H1 (cell line): ENCODE data around the gene AP1S1. TPM values are rescaled to one million over a fixed set of nuclear protein-coding genes. Genes with fewer than 3 reads are reported as not detected.

ENCODE experiments used
- CTCF ChIA-PET: fragments of 300-600 bp; sonication (Branson Sonifier 250); formaldehyde crosslinking; loops from one replicate; lab custom pipeline; 2021; ENCODE audit not compliant: partially characterized antibody; lab: Charles Lee
- POLR2A ChIA-PET: fragments of 300-600 bp; sonication (Branson Sonifier 250); formaldehyde crosslinking; loops from one replicate; lab custom pipeline; 2021; ENCODE audit warnings: inconsistent platforms; ENCODE audit not compliant: partially characterized antibody; lab: Charles Lee
- DNase-seq, 2 experiments: peaks; one replicate each; pipeline versions ENCODE4 v3.0.0 to v3.0.0-alpha.2; 2010 to 2022; ENCODE audit warnings: low spot score in 2 of 2, low read depth in 1 of 2, mixed read lengths in 1 of 2
- FAIRE-seq: peaks from 2 replicates; lab custom pipeline; 2011; peaks lifted over from hg19 to GRCh38; lab: Jason Lieb, UNC
- H2AFZ ChIP-seq: 2 replicates; pipeline ENCODE4 v1.8.1; 2012; ENCODE audit warnings: low read length, inconsistent platforms
- H2AK5ac ChIP-seq: 2 replicates; pipeline ENCODE4 v1.6.1; 2013; ENCODE audit warnings: low read depth, low read length
- H2BK120ac ChIP-seq: replicated peaks from 2 replicates; pipeline ENCODE3; 2013; ENCODE audit warnings: low read depth, low read length, inconsistent platforms
- H2BK12ac ChIP-seq: 2 replicates; pipeline ENCODE4 v1.6.1; 2013; ENCODE audit warnings: low read depth, low read length
- H2BK15ac ChIP-seq: 2 replicates; pipeline ENCODE4 v1.6.1; 2013; ENCODE audit warnings: low read length
- H2BK20ac ChIP-seq: 2 replicates; pipeline ENCODE4 v1.6.1; 2013; ENCODE audit warnings: low read length
- H2BK5ac ChIP-seq: 2 replicates; pipeline ENCODE4 v1.6.1; 2013; ENCODE audit warnings: low read depth, low read length
- H3K14ac ChIP-seq: 2 replicates; pipeline ENCODE4 v1.6.1; 2013; ENCODE audit warnings: inconsistent platforms; ENCODE audit not compliant: insufficient read length
- H3K18ac ChIP-seq: 2 replicates; pipeline ENCODE4 v1.6.1; 2013; ENCODE audit warnings: low read length; ENCODE audit errors: extremely low read depth
- H3K23ac ChIP-seq: 2 replicates; pipeline ENCODE4 v1.6.1; 2013; ENCODE audit warnings: inconsistent platforms; ENCODE audit not compliant: insufficient read length
- H3K23me2 ChIP-seq: 2 replicates; pipeline ENCODE4 v1.6.1; 2013; ENCODE audit warnings: low read depth, low read length
- H3K27ac ChIP-seq: 2 replicates; pipeline ENCODE4 v1.6.1; 2011; ENCODE audit warnings: low read depth, low read length, inconsistent platforms
- H3K27me3 ChIP-seq, 4 experiments: replicated peaks in 1 of 4; 1 replicate in 1 of 4; 2 replicates in 3 of 4; pipeline versions ENCODE4 v1.6.1 to v1.8.1; 2011 to 2013; ENCODE audit warnings: low read length in 3 of 4, mild to moderate bottlenecking in 3 of 4, inconsistent platforms in 2 of 4, mixed read lengths in 2 of 4, moderate library complexity in 1 of 4; ENCODE audit not compliant: control insufficient read depth in 3 of 4, insufficient read depth in 3 of 4; ENCODE audit errors: extremely low read depth in 1 of 4
- H3K36me3 ChIP-seq, 4 experiments: 2 replicates each; pipeline versions ENCODE4 v1.6.1 to v1.8.1; 2011 to 2013; ENCODE audit warnings: mild to moderate bottlenecking in 4 of 4, low read length in 3 of 4, moderate library complexity in 2 of 4, control low read depth in 1 of 4, inconsistent platforms in 1 of 4; ENCODE audit not compliant: insufficient read depth in 4 of 4, control insufficient read depth in 2 of 4
- H3K4ac ChIP-seq: replicated peaks from 2 replicates; pipeline ENCODE3; 2013; ENCODE audit warnings: low read length, low read depth, mixed read lengths, inconsistent platforms; ENCODE audit not compliant: insufficient read length
- H3K4me1 ChIP-seq, 4 experiments: replicated peaks in 1 of 4; 1 replicate in 1 of 4; 2 replicates in 3 of 4; pipeline versions ENCODE4 v1.6.1 to v1.8.1; 2011 to 2013; ENCODE audit warnings: low read length in 3 of 4, inconsistent platforms in 2 of 4, mixed read lengths in 1 of 4; ENCODE audit not compliant: insufficient read depth in 4 of 4, control insufficient read depth in 3 of 4
- H3K4me2 ChIP-seq, 2 experiments: 2 replicates each; pipeline versions ENCODE4 v1.6.1 to v1.8.1; 2011 to 2013; ENCODE audit warnings: low read depth in 2 of 2, low read length in 2 of 2, control low read depth in 1 of 2, inconsistent platforms in 1 of 2, mild to moderate bottlenecking in 1 of 2; ENCODE audit not compliant: insufficient read depth in 1 of 2
- H3K4me3 ChIP-seq, 4 experiments: fragments of 200-600, 300-600 bp in 1 of 4; sonication (generic), shearing (Covaris generic), sonication (Bioruptor Twin) in 1 of 4; 2 replicates each; pipeline versions ENCODE4 v1.5.1 to v1.8.1; 2011 to 2016; ENCODE audit warnings: low read length in 4 of 4, low read depth in 3 of 4, control low read depth in 2 of 4, inconsistent platforms in 2 of 4, mild to moderate bottlenecking in 2 of 4, mixed read lengths in 1 of 4, moderate library complexity in 1 of 4; ENCODE audit not compliant: insufficient read depth in 2 of 4; ENCODE audit errors: extremely low read depth in 1 of 4
- H3K56ac ChIP-seq: replicated peaks from 2 replicates; pipeline ENCODE3; 2013; ENCODE audit warnings: low read depth, mild to moderate bottlenecking, mixed read lengths, low read length, inconsistent platforms; ENCODE audit not compliant: insufficient read length
- H3K79me1 ChIP-seq: 2 replicates; pipeline ENCODE4 v1.6.1; 2013; ENCODE audit warnings: low read depth, low read length, control low read depth
- H3K79me2 ChIP-seq, 2 experiments: 2 replicates each; pipeline versions ENCODE4 v1.6.1 to v1.8.1; 2012 to 2013; ENCODE audit warnings: low read length in 2 of 2, mild to moderate bottlenecking in 2 of 2, inconsistent platforms in 1 of 2; ENCODE audit not compliant: insufficient read depth in 2 of 2, control insufficient read depth in 1 of 2
- H3K9ac ChIP-seq, 4 experiments: replicated peaks in 1 of 4; 1 replicate in 1 of 4; 2 replicates in 3 of 4; pipeline versions ENCODE4 v1.6.1 to v1.8.1; 2011 to 2013; ENCODE audit warnings: low read depth in 3 of 4, low read length in 3 of 4, control low read depth in 2 of 4, mild to moderate bottlenecking in 2 of 4, moderate library complexity in 2 of 4, inconsistent platforms in 1 of 4; ENCODE audit errors: extremely low read depth in 1 of 4
- H3K9me3 ChIP-seq, 2 experiments: 2 replicates each; pipeline versions ENCODE4 v1.6.1 to v1.8.1; 2012 to 2013; ENCODE audit warnings: mild to moderate bottlenecking in 2 of 2, moderate library complexity in 2 of 2, control low read depth in 1 of 2, inconsistent platforms in 1 of 2, low read depth in 1 of 2, low read length in 1 of 2, mixed read lengths in 1 of 2; ENCODE audit not compliant: insufficient read depth in 2 of 2
- H4K20me1 ChIP-seq, 2 experiments: replicated peaks in 1 of 2; 2 replicates each; pipeline versions ENCODE3 to v1.8.1; 2011 to 2013; ENCODE audit warnings: inconsistent platforms in 2 of 2, low read length in 2 of 2, mild to moderate bottlenecking in 1 of 2; ENCODE audit not compliant: insufficient read depth in 2 of 2, control insufficient read depth in 1 of 2
- H4K5ac ChIP-seq: 2 replicates; pipeline ENCODE4 v1.6.1; 2013; ENCODE audit warnings: low read length, low read depth, mixed read lengths, inconsistent platforms; ENCODE audit not compliant: insufficient read length
- H4K8ac ChIP-seq: 2 replicates; pipeline ENCODE4 v1.8.0; 2013; ENCODE audit warnings: mild to moderate bottlenecking, moderate library complexity, low read length, inconsistent platforms; ENCODE audit not compliant: insufficient read depth; ENCODE audit errors: extremely low read depth
- H4K91ac ChIP-seq: replicated peaks from 2 replicates; pipeline ENCODE3; 2013; ENCODE audit warnings: low read length, mixed read lengths, inconsistent platforms; ENCODE audit not compliant: insufficient read length
- EP300 ChIP-seq, 2 experiments: IDR thresholded peaks; 1 replicate in 1 of 2; 2 replicates in 1 of 2; pipeline ENCODE4 v1.6.1; 2011 to 2012; ENCODE audit warnings: low read depth in 2 of 2, low read length in 2 of 2, mild to moderate bottlenecking in 2 of 2, borderline replicate concordance in 1 of 2, inconsistent platforms in 1 of 2, moderate library complexity in 1 of 2
- FOSL1 ChIP-seq: IDR thresholded peaks from 2 replicates; pipeline ENCODE4 v1.6.1; 2011; ENCODE audit warnings: mild to moderate bottlenecking, low read depth, low read length, moderate library complexity; ENCODE audit not compliant: insufficient read depth
- POU5F1 ChIP-seq: IDR thresholded peaks from 2 replicates; pipeline ENCODE4 v1.6.1; 2011; ENCODE audit warnings: low read depth, mild to moderate bottlenecking, low read length, moderate library complexity
- RAD21 ChIP-seq, 2 experiments: IDR thresholded peaks in 1 of 2; conservative IDR thresholded peaks in 1 of 2; 2 replicates each; pipeline ENCODE4 v1.6.1; 2011; ENCODE audit warnings: low read depth in 2 of 2, low read length in 2 of 2, improper control_type of control experiment in 1 of 2, inconsistent platforms in 1 of 2, mild to moderate bottlenecking in 1 of 2, moderate library complexity in 1 of 2
- RFX5 ChIP-seq: IDR thresholded peaks from 2 replicates; pipeline ENCODE4 v1.6.1; 2011; ENCODE audit warnings: low read depth, low read length, improper control_type of control experiment, borderline replicate concordance
- RNF2 ChIP-seq: fragments of 200-900, 300-1000 bp; sonication (generic); IDR thresholded peaks from 2 replicates; pipeline ENCODE4 v1.7.1; 2016; ENCODE audit warnings: borderline replicate concordance, low read depth, mild to moderate bottlenecking, antibody characterized with exemption, low read length; ENCODE audit not compliant: poor library complexity, severe bottlenecking; ENCODE audit errors: missing control alignments
- RXRA ChIP-seq: IDR thresholded peaks from 2 replicates; pipeline ENCODE4 v1.6.1; 2011; ENCODE audit warnings: low read depth, mild to moderate bottlenecking, low read length, moderate library complexity; ENCODE audit not compliant: insufficient read depth
- WGBS, 2 experiments: shearing (Covaris generic) in 1 of 2; methylation state at CpG; one replicate each; pipeline versions ENCODE4 v1.1.6 to v1.1.7; 2013 to 2015; ENCODE audit warnings: low lambda C conversion rate in 2 of 2, mixed read lengths in 2 of 2, inconsistent platforms in 1 of 2, low coverage in 1 of 2, missing lambda C conversion rate in 1 of 2; ENCODE audit not compliant: insufficient replicate concordance in 2 of 2, insufficient coverage in 1 of 2, insufficient read length in 1 of 2; ENCODE audit errors: extremely low coverage in 1 of 2, missing lambda C conversion rate in 1 of 2; 5-methylcytosine and 5-hydroxymethylcytosine counted together
- polyA plus RNA-seq, 7 experiments: library from polyadenylated mRNA; depleted of rRNA in 3 of 7; stranded (reverse) in 5 of 7; unstranded in 2 of 7; fragments of >200 nt in 5 of 7; fragments of 200-250 nt in 2 of 7; gene quantifications; 1 replicate in 5 of 7; 2 replicates in 1 of 7; 4 replicates in 1 of 7; pipeline versions ENCODE4 v1.2.1 to v1.2.3, GENCODE V29; 2011 to 2013; ENCODE audit warnings: missing spikeins in 2 of 7, mixed read lengths in 2 of 7
- total RNA-seq: library from RNA; stranded (reverse); fragmentation: NEBNext Ultra II Directional; extraction: Animal tissue kit (Norgen Biotek cat#: 25700); gene quantifications from 2 replicates; pipeline ENCODE4 v1.2.1, GENCODE V29; 2021
- TF ChIP-seq, protein P1 (sequence below), 3 experiments: IDR thresholded peaks; 1 replicate in 2 of 3; 2 replicates in 1 of 3; pipeline versions ENCODE4 v1.5.1 to v1.6.1; 2011; ENCODE audit warnings: low read length in 3 of 3, mild to moderate bottlenecking in 3 of 3, inconsistent platforms in 2 of 3, low read depth in 1 of 3, moderate library complexity in 1 of 3; ENCODE audit not compliant: insufficient read depth in 1 of 3; ENCODE audit errors: control extremely low read depth in 1 of 3

The AP1S1 gene
- total and polyA plus RNA-seq, 2 of the 8 experiments (the other 6 are each of a cell fraction or from before 2014, with no cell fraction given) = 56.1 to 59.3 TPM

DNA sequence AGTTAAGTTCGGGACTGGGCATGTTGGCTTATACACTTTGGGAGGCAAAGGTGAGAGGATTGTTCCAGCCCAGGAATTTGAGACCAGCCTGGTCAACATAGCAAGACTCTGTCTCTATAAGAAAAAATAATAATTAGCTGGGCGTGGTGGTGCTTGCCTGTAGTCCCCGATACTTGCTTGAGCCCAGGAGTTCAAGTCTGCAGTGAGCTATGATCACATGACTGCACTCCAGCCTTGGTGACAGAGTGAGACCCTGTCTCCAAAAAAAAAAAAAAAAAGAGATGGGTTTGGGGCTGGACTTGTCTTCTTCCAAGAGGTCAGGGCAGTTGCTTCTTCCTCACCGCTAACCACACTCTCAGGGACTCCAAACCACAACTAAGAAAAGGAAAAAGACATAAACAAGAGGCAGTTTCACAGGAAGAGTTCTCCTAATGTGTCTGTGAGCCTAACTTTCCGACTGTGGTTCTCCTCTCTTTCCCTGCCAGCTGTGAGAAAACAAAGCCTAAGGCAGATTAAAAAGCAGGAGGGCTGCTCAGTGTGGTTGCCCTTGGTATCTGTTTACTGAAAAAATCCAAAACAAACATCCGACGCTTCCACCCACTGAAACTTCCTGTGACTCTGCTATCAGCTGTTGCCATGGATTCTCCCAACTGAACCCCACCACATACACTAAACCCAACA is 29.8 kb upstream of the AP1S1 start:
- H3K36me3 ChIP-seq = no peaks in the 10 kb centered on the region
- no peak overlapping the region for H2BK5ac ChIP-seq
- ChIA-PET CTCF (interaction anchor here (0.7 to 8.3 kb wide), 6 partner anchors 13 to 34 kb away, joined by 3 to 80 read pairs (median 8); no protein-coding TSS in a partner anchor), POLR2A (interaction anchor here (0.6 to 3.2 kb wide), 3 partner anchors 24 to 50 kb away, joined by 3 to 15 read pairs (median 3); no protein-coding TSS in a partner anchor)
- H3K27ac ChIP-seq = no peak overlapping the region
- 89% methylated on average over 7 of the region's 7 CpGs; no CpG with 5 or more reads in 1 of the 2 experiments for WGBS, 2 experiments
- no peaks in the 10 kb centered on the region; a peak in 1 of 7 replicates for H3K27me3 ChIP-seq
- no peak overlapping the region for H2BK20ac ChIP-seq
- H3K4me2 ChIP-seq = no peak overlapping the region
- no peaks in the 10 kb centered on the region for H3K79me1 ChIP-seq
- H2BK120ac ChIP-seq = no peak overlapping the region
- H3K4me1 ChIP-seq = peaks cover 11 to 22% (median 14%) of the 10 kb centered on the region in 4 experiments
- H2AFZ ChIP-seq = no peak overlapping the region
- H4K5ac ChIP-seq = no peak overlapping the region
- no peak overlapping the region for H2BK15ac ChIP-seq
- no peak overlapping the region for H3K18ac ChIP-seq
- H4K8ac ChIP-seq = no peak overlapping the region
- no peak overlapping the region for H4K91ac ChIP-seq
- H3K56ac ChIP-seq = no peak overlapping the region
- H3K4ac ChIP-seq = no peak overlapping the region
- no peaks in the 10 kb centered on the region for H4K20me1 ChIP-seq
- no peaks in the 10 kb centered on the region; the same call in 1 of the 2 replicates for H3K23me2 ChIP-seq
- peak overlapping the region; percentile 68; the same call in 1 of the 2 replicates for H2BK12ac ChIP-seq
- no peak overlapping the region for H3K14ac ChIP-seq
- H3K4me3 ChIP-seq = no peak overlapping the region
- peaks cover 0 to 4% of the 10 kb centered on the region in 2 experiments; a peak in 1 of 4 replicates for H3K9me3 ChIP-seq
- no peaks in the 10 kb centered on the region for H3K79me2 ChIP-seq
- FAIRE-seq (no peak), DNase-seq (no peak)
- H3K23ac ChIP-seq = no peak overlapping the region
- no peak overlapping the region for H3K9ac ChIP-seq
- no peak overlapping the region; the same call in 1 of the 2 replicates for H2AK5ac ChIP-seq
- TF ChIP-seq POU5F1 = no peak
- TF ChIP-seq RAD21 (IDR thresholded peaks at IDR 0.05 in 1 of 2, conservative IDR thresholded peaks at IDR 0.05 in 1 of 2; ENCODE audit: low read depth in 2 of 2, low read length in 2 of 2) = no peak
- TF ChIP-seq EP300 (IDR thresholded peaks at IDR 0.05; ENCODE audit: borderline replicate concordance in 1 of 2, low read depth in 2 of 2, low read length in 2 of 2) = no peak
- no peak for TF ChIP-seq FOSL1
- TF ChIP-seq RXRA = no peak
- no peak for TF ChIP-seq RFX5
- no peak for TF ChIP-seq RNF2
- TF ChIP-seq, protein P1, sequence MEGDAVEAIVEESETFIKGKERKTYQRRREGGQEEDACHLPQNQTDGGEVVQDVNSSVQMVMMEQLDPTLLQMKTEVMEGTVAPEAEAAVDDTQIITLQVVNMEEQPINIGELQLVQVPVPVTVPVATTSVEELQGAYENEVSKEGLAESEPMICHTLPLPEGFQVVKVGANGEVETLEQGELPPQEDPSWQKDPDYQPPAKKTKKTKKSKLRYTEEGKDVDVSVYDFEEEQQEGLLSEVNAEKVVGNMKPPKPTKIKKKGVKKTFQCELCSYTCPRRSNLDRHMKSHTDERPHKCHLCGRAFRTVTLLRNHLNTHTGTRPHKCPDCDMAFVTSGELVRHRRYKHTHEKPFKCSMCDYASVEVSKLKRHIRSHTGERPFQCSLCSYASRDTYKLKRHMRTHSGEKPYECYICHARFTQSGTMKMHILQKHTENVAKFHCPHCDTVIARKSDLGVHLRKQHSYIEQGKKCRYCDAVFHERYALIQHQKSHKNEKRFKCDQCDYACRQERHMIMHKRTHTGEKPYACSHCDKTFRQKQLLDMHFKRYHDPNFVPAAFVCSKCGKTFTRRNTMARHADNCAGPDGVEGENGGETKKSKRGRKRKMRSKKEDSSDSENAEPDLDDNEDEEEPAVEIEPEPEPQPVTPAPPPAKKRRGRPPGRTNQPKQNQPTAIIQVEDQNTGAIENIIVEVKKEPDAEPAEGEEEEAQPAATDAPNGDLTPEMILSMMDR (IDR thresholded peaks at IDR 0.05; ENCODE audit: control extremely low read depth in 1 of 3, insufficient read depth in 1 of 3, low read depth in 1 of 3, low read length in 3 of 3) = no peak
